NB4 (cell line): ENCODE data around the gene CHD9NB.

Experiments
- DNase-seq: peaks from one replicate; pipeline ENCODE4 v3.0.0; 2010; ENCODE audit warnings: low read depth
- H3K4me3 ChIP-seq: one replicate; pipeline ENCODE4 v1.5.1; 2011; ENCODE audit warnings: mild to moderate bottlenecking, low read depth, low read length, moderate library complexity
- CTCF ChIP-seq: IDR thresholded peaks from one replicate; pipeline ENCODE4 v1.5.1; 2012; ENCODE audit warnings: low read depth, low read length
- MAX ChIP-seq: IDR thresholded peaks from 2 replicates; pipeline ENCODE4 v1.6.1; 2011; ENCODE audit warnings: low read depth, low read length
- MYC ChIP-seq: IDR thresholded peaks from 2 replicates; pipeline ENCODE4 v1.6.1; 2011; ENCODE audit warnings: low read depth, low read length
- POLR2A ChIP-seq: IDR thresholded peaks from 2 replicates; pipeline ENCODE4 v1.6.1; 2011; ENCODE audit warnings: mild to moderate bottlenecking; ENCODE audit not compliant: insufficient read length; ENCODE audit errors: extremely low read depth

CHD9NB gene

GRCh38 chr16:53091466-53092211 lies 38.9 kb upstream of the CHD9NB start:
- peak; percentile 71 for TF ChIP-seq MAX
- TF ChIP-seq POLR2A, result no peak
- peak; percentile 91 for DNase-seq
- no peak overlapping the region for H3K4me3 ChIP-seq

DNA sequence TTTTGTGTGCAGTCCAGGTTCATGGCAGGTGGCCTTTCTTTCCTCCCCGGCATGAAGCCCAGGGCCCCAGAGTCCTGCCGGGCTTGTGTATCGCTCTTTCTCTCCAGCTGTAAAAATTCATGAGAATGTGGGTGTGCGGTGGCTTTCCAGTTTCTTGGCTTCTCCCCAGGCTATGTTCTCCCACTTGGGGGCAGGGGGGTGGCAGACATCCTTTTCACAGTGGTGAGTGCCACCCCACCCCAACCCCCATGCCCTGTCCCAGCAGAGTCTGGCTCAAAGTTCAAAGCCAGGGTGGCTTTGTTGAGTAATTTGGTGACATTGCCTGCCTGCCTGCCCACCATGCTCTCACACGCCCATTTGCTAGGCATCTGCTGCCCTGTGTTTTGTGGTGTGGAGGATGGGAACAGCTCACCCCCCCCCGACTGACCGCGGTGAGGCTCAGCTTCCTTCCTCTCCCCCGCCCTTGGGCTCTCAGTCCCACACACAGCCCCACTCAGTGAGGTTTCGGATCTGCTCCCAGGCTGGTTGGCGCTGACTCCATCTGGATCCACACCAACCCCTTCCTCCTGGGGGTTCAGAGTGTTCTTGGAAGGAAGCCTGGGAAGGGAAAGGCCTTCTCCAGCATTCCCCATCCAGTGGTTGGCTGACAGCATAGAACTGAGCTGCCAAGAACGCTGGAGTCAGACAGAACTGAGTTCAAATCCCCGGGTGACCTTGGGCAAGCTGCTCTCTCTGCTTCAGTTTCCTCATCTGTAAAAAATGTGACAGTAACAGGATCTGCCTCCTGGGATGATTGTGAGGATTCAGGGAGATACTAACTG lies 38.1 kb upstream of the CHD9NB start:
- H3K4me3 ChIP-seq, result peak overlapping the region; percentile 27
- TF ChIP-seq POLR2A, result no peak
- 0 out of 2 replicates have a peak, but pooled peaks have one; percentile 29 for TF ChIP-seq MAX
- DNase-seq, result peak; percentile 90

DNA sequence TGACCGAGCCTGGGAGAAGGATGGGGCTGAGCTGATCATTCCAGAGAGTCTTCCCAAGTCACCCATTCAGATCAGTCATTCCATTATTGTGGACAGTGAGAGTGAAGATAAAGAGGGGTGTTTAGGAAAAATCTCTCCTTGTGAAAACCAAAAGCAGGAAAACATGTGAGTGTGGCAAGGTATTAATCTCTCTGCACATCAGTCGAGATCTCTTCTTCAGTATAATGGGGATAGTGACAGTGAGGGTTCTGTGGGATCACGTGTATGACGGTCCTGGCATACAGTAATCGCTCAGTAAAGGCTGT lies 37.5 kb upstream of the CHD9NB start:
- no peak overlapping the region for H3K4me3 ChIP-seq
- TF ChIP-seq MAX, result no peak
- no peak for TF ChIP-seq POLR2A
- no peak for TF ChIP-seq MYC
- no peak for TF ChIP-seq CTCF
- no peak for DNase-seq

DNA sequence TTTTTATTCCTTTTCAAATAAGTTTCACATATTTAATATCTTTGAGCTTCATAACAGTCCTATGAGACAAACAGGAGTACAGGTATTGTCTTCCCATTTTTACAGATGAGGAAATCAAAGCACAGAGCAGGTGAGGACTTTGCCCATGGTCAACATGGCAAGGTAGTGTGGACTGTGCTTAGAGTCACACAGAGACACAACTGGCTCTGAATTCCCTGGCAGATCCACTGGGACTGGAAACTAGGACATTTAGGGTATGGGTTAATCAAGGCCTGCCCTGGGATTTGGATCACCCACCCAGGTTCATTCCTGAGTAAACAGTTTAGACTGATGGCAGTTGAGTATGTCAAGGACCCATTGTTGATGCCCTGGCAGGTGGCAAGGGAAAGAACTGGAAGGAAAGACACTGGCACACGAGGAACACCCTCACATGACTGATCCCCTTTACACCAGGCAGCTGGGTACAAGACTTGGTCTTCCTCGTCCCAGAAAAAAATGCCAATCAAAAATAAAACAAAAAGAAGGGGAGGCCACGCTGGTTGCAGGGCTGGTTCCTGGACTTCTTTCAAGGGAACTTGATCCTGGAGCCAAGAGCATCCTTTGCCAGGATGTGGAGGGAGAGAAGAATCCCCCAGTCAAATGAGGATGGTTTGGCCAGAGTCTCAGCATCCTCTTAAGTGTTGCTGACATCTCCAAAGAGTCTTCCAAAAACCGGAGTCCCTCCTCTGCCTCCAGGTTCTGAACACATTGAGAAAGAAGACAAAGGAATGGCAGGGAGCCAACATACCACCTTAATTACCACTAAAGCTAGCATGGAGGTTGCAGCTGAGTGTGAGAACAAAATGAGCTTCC lies 37.0 kb upstream of the CHD9NB start:
- DNase-seq, result no peak
- no peak overlapping the region for H3K4me3 ChIP-seq

DNA sequence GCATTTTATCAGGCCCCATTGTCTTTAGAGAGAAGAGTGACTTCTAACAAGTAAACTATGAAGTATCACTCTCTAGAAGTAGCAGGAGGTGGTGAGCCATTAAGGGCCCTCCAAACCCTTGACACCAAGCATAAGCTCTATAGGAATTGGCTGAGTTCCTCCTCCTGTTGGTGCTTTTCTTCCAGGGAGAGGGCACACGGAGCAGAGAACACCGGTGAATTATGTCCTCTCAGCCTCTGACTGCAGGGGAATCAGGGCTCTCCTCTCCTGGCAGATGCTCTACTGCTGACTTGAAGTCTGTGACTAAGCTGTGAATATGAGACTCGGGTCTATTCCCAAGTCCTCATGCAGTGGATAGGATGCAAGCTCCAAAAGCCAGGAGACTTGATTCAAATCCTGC lies 34.4 kb upstream of the CHD9NB start:
- TF ChIP-seq POLR2A (no peak), CTCF (no peak), MAX (no peak), MYC (no peak)
- no peak overlapping the region for H3K4me3 ChIP-seq
- no peak for DNase-seq

More for the DNA sequence above, 37.0 kb upstream of the CHD9NB start:
- TF ChIP-seq CTCF (no peak), POLR2A (no peak), MAX (no peak)

GRCh38 chr16:53085931-53086421 lies 33.3 kb upstream of the CHD9NB start:
- no peak overlapping the region for H3K4me3 ChIP-seq
- no peak for DNase-seq
- TF ChIP-seq MAX (no peak), CTCF (no peak), MYC (no peak), POLR2A (no peak)
